Ramos (cell line): ENCODE data around the gene LST1.
"Not testable (repeated sequence)": the region's sequence is repeated elsewhere in the genome, so short reads cannot be mapped to it uniquely, and the experiment has no call there.

Experiments used
- in situ Hi-C: fragments of 300-500 bp; cut with MboI; formaldehyde crosslinking; loops from one replicate; pipeline ENCODE4 v1.14.3; 2022; ENCODE audit warnings: low sequenced_read_pairs; ENCODE audit not compliant: unreplicated experiment

The LST1 gene

GRCh38 chr6:31586008-31586407 lies at the start of gene LST1:
LST1 (plus strand) TSS chr6:31586277; CDS start chr6:31587300, 1,023 bp downstream.
- in situ Hi-C loops, result no loop called here

- in situ Hi-C loops, result no loop called here
These were observed 47.2 kb upstream of the LST1 start for GRCh38 chr6:31538805-31539400.

- in situ Hi-C loops, result no loop called here
These were observed 45.4 kb upstream of the LST1 start for GRCh38 chr6:31540640-31541039.

GRCh38 chr6:31541059-31541657 lies 44.9 kb upstream of the LST1 start:
- in situ Hi-C loops, result no loop called here

GRCh38 chr6:31541658-31542521 lies 44.2 kb upstream of the LST1 start, which contains the start of gene DDX39B:
DDX39B (minus strand) TSS chr6:31542003; CDS start chr6:31540532, 1,471 bp downstream.
- in situ Hi-C loops, result no loop called here

- in situ Hi-C loops, result no loop called here
These were observed 42.4 kb upstream of the LST1 start for GRCh38 chr6:31543639-31544038.

GRCh38 chr6:31544676-31545075 lies 41.4 kb upstream of the LST1 start:
- in situ Hi-C loops, result loop anchor here (5.0 kb wide), 1 partner anchor 53 kb away; no protein-coding TSS in a partner anchor

GRCh38 chr6:31545291-31545690 lies 40.8 kb upstream of the LST1 start:
- in situ Hi-C loops, result loop anchor here (5.0 kb wide), 1 partner anchor 52 kb away; no protein-coding TSS in a partner anchor

- in situ Hi-C loops, result loop anchor here (5.0 kb wide), 1 partner anchor 51 kb away; no protein-coding TSS in a partner anchor
These were observed 39.6 kb upstream of the LST1 start, which contains the start of gene ATP6V1G2 for GRCh38 chr6:31546339-31546957. ATP6V1G2 (minus strand) TSS chr6:31546608; CDS start chr6:31546559, 49 bp downstream.

GRCh38 chr6:31546958-31547726 lies 38.9 kb upstream of the LST1 start, which contains the start of gene NFKBIL1:
NFKBIL1 (plus strand) TSS chr6:31547608; CDS start chr6:31547695, 87 bp downstream.
- in situ Hi-C loops, result loop anchor here (5.0 kb wide), 1 partner anchor 50 kb away; no protein-coding TSS in a partner anchor

- in situ Hi-C loops, result loop anchor here (5.0 kb wide), 1 partner anchor 49 kb away; no protein-coding TSS in a partner anchor
These were observed 38.1 kb upstream of the LST1 start for GRCh38 chr6:31547727-31548543.

- in situ Hi-C loops, result loop anchor here (5.0 kb wide), 1 partner anchor 49 kb away; no protein-coding TSS in a partner anchor
These were observed 37.6 kb upstream of the LST1 start for GRCh38 chr6:31548544-31548873.

GRCh38 chr6:31551371-31551770 lies 34.7 kb upstream of the LST1 start:
- in situ Hi-C loops, result not testable (repeated sequence)

- in situ Hi-C loops, result no loop called here
These were observed 29.8 kb upstream of the LST1 start for GRCh38 chr6:31556307-31556706.

GRCh38 chr6:31557443-31558317 lies 28.4 kb upstream of the LST1 start:
- in situ Hi-C loops, result no loop called here

- in situ Hi-C loops, result no loop called here
These were observed 27.8 kb upstream of the LST1 start for GRCh38 chr6:31558318-31558625.

GRCh38 chr6:31558631-31559500 lies 27.2 kb upstream of the LST1 start:
- in situ Hi-C loops, result no loop called here
